Measurements from ENCODE around the gene RBL1. TPM values are rescaled to one million over a fixed set of nuclear protein-coding genes. Genes with fewer than 3 reads are reported as not detected.

Gene RBL1
- total and polyA plus RNA-seq, 9 donors = 3.0 to 11.1 (median 7.5) TPM

DNA sequence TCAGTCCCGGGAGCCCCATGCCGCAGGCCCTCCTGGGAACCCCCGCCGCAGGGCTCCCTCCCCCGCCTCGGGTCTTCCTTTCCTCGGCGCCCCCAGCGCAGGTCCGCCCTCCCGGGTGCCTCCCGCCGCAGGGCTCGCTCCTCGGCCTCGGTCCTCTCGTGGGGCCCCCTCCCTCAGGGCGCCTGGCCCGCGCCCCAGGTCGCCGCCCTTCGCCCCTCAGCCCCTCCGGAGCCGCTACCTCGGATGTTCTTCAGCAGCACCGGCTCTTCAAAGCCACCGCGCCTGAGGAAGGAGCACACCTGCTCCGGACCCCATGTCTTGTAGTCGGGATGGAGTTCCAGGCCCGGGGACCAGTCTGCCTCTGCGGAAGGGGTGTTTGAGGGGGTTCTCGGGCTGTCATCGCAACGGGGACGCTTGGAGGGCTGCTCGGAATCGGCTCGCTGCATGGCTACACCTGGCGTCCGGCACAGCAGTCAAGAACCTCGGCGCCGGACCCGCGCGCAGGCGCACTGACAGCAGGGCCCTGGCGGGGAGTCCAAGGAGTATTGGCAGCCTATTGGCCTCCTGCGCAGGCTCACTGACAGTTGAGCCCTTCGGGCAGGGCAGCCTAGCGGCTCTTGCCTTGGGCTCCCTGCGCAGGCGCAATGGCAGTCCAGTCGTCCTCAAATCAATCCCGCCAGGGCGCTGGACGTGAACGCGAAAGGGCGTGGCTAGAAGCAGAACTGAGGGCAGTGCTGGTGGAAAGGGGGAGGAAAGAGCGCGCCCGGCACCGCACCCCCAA lies 144.4 kb downstream of the RBL1 start, which contains the start of gene SAMHD1:
SAMHD1 (minus strand) TSS at position 511 of the 781 bp plus-strand sequence; CDS start at position 446, 65 bp downstream.
- H3K9me3 ChIP-seq = no peaks in the 10 kb centered on the region
- no peaks in the 10 kb centered on the region for H3K36me3 ChIP-seq
- peak; percentile 95 to 98 (median 97) for DNase-seq
- TF ChIP-seq, protein P1, sequence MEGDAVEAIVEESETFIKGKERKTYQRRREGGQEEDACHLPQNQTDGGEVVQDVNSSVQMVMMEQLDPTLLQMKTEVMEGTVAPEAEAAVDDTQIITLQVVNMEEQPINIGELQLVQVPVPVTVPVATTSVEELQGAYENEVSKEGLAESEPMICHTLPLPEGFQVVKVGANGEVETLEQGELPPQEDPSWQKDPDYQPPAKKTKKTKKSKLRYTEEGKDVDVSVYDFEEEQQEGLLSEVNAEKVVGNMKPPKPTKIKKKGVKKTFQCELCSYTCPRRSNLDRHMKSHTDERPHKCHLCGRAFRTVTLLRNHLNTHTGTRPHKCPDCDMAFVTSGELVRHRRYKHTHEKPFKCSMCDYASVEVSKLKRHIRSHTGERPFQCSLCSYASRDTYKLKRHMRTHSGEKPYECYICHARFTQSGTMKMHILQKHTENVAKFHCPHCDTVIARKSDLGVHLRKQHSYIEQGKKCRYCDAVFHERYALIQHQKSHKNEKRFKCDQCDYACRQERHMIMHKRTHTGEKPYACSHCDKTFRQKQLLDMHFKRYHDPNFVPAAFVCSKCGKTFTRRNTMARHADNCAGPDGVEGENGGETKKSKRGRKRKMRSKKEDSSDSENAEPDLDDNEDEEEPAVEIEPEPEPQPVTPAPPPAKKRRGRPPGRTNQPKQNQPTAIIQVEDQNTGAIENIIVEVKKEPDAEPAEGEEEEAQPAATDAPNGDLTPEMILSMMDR (IDR thresholded peaks at IDR 0.05) = peak in 2 of 3 donors; percentile 45 to 56
- peak; percentile 98 for TF ChIP-seq POLR2A (IDR thresholded peaks at IDR 0.05)
- TF ChIP-seq EP300 (IDR thresholded peaks at IDR 0.05) = no peak
- 0 to 1% (median 0%) methylated on average over 32 to 66 of the region's 66 CpGs for WGBS, 3 donors
- H3K27ac ChIP-seq = peak within 1 kb of the TSS; percentile 75 to 85
- intact Hi-C loops (cut with DNase I) = no loop called here
- H3K4me3 ChIP-seq = peak within 1 kb of the TSS; percentile 68
- peaks cover 14% of the 10 kb centered on the region for H3K4me1 ChIP-seq (ENCODE audit: insufficient read depth)
- H3K27me3 ChIP-seq = no peaks in the 10 kb centered on the region

DNA sequence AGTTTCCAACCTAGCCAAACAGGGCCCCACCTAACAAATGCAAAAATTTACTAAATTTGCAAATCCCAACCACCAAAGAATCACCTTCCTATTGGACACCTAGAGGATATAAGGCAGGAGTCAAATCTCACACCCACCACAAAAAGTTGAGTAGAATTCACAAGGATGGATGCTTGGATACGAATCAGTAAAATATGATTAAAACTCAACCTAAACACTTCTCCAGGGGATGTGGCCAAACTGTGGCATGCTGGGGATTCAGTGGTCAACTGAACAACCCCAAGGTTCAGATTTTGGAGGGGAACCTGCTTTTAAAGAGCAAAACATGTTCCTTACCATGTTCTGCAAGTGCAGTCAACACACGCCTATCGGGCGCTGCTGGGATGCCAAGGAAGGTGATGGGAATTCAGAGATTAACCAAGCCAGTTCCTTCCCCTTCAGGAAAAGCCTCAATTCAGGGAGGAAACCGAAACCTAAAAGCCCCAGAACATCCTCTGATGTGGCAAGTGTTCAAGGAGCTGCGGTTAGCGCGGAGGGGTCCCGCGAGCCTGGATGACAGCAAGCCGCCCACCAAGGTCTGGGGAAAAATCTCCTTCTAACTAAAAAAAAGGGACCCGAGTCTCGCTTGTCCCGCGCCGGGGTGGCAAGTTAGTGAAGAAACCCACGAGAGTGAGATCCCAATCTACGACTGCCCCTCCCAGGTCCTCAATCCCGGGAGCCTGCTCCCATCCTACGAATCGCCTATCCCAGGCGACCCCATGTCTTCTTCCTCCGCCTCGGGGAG lies 145.2 kb downstream of the RBL1 start:
- peak in 2 of 5 donors; percentile 29 to 59 for DNase-seq
- TF ChIP-seq POLR2A (IDR thresholded peaks at IDR 0.05) (peak; percentile 19), EP300 (IDR thresholded peaks at IDR 0.05) (no peak)
- peak overlapping the region; percentile 72 to 85 for H3K27ac ChIP-seq
- peaks cover 14% of the 10 kb centered on the region for H3K4me1 ChIP-seq (ENCODE audit: insufficient read depth)
- H3K27me3 ChIP-seq = no peaks in the 10 kb centered on the region
- intact Hi-C loops (cut with DNase I) = no loop called here
- no peaks in the 10 kb centered on the region for H3K36me3 ChIP-seq
- peak overlapping the region; percentile 68 for H3K4me3 ChIP-seq
- no peaks in the 10 kb centered on the region for H3K9me3 ChIP-seq
- 1 to 2% (median 2%) methylated on average over 24 of the region's 24 CpGs for WGBS, 3 donors

Small RNA genes within 50 kb of the gene (small RNA-seq; reads per million reads assigned to genes)
- not detected for gene RPS3AP3

Other genes with a start within 250 kb of the RBL1 start
- under 1 TPM in 3 of 7 donors, not detected in 4; 0.10 to 0.95 (median 0.92) TPM for gene TLDC2, start 219.9 kb downstream of the RBL1 start, total RNA-seq
- under 1 TPM; 0.11 to 0.33 TPM for gene TLDC2, start 219.9 kb downstream of the RBL1 start, polyA plus RNA-seq
- gene SAMHD1, start 144.3 kb downstream of the RBL1 start, total RNA-seq = 100 to 1,000 TPM in 4 of 7 donors, 10 to 100 TPM in 3; 25.4 to 161 (median 103) TPM
- gene SAMHD1, start 144.3 kb downstream of the RBL1 start, polyA plus RNA-seq = 100 to 1,000 TPM in 1 of 2 donors, 10 to 100 TPM in 1; 43.7 to 184 TPM
- 100 to 1,000 TPM in 4 of 7 donors, 10 to 100 TPM in 3; 58.3 to 161 (median 102) TPM for gene RPN2, start 83.3 kb upstream of the RBL1 start, total RNA-seq
- gene RPN2, start 83.3 kb upstream of the RBL1 start, polyA plus RNA-seq = 100 to 1,000 TPM in 1 of 2 donors, 10 to 100 TPM in 1; 83.4 to 213 TPM
- 1 to 10 TPM; 2.3 to 6.4 (median 4.7) TPM for gene MROH8, start 83.6 kb upstream of the RBL1 start, total RNA-seq
- 1 to 10 TPM; 2.3 to 5.1 TPM for gene MROH8, start 83.6 kb upstream of the RBL1 start, polyA plus RNA-seq
- gene GHRH, start 165.8 kb upstream of the RBL1 start, total RNA-seq = not detected
- not detected for gene GHRH, start 165.8 kb upstream of the RBL1 start, polyA plus RNA-seq
- 10 to 100 TPM; 27.1 to 66.0 (median 52.1) TPM for gene MANBAL, start 193.7 kb upstream of the RBL1 start, total RNA-seq
- gene MANBAL, start 193.7 kb upstream of the RBL1 start, polyA plus RNA-seq = 10 to 100 TPM; 73.7 to 89.2 TPM

Data from ovary (tissue), 9 donors.